GM19193 (cell line): ENCODE results near the gene THSD7A.

Source experiments
- POLR2A ChIP-seq: IDR thresholded peaks from 4 replicates; pipeline ENCODE4 v1.6.1; 2011; ENCODE audit not compliant: insufficient read depth, insufficient read length; ENCODE audit errors: extremely low read depth

Gene THSD7A

DNA sequence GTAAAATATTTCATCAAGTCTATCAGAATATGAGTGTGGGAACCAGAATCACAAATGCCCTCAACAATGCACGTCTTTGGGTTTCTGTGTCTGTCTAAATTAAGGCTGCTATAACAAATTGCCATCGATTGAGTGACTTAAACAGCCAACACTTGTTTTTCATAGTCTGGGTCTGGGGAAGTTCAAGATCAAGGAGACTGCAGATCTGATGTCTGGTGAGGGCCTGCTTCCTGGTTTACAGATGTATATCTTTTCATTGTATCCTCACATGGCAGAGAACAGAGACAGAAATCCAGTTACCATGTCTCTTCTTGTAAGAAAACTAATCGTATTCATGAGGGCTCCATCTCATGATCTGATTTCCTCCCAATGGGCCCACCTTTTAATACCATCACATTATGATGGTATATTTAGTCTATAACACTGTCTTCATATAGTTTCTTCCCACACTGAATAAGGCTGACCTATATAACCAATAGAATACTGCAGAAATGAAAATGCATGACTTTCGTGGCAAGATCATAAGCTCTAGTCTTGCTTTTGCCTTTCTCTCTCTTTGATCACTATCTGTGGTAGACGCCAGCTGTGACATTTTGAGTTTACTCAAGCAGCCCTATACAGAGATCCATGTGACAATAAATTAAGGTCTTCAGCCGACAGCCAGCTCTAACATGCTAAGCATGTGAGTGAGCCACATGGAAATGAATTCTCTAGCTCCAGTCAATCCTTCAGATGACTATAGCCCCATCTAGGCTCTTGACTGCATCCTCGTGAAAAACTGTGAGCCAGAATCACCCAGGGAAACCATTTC, 51.9 kb downstream of the THSD7A start:
- no peak for TF ChIP-seq POLR2A

DNA sequence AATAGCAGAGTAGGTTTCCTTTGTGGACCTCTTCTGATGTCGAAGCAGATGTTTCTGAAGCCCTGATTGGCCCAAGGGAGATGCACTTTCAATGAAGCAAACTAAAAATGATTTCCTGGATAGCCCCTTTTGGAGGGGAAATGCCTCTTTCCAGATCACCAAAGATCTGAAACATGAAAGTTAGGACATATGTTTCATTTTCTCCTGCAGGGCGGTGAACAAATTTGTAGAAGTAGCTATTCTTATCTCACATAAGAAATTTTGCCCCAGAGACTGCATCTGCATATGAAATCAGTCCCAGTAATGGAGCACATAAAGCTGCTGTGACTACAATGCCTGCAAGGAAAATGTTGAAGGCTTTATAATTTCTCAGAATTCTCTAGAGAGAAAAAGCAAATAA, 56.0 kb downstream of the THSD7A start:
- TF ChIP-seq POLR2A = no peak

DNA sequence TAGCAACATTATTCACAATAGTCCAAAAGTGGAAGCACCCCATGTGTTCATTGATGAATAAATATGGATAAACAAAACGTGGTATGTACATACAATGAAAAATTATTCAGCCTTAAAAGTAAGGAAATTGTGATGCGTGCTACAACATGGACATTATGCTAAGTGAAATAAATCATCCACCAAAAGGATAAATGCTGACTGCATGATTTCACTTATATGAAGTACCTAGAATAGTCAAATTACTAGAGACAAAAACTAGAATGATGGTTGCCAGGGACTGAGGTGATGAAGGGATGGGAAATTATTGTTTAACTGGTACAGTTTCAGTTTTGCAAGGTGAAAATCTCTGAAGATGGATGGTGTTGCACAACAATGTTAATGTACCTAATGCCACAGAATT, 56.6 kb downstream of the THSD7A start:
- no peak for TF ChIP-seq POLR2A

DNA sequence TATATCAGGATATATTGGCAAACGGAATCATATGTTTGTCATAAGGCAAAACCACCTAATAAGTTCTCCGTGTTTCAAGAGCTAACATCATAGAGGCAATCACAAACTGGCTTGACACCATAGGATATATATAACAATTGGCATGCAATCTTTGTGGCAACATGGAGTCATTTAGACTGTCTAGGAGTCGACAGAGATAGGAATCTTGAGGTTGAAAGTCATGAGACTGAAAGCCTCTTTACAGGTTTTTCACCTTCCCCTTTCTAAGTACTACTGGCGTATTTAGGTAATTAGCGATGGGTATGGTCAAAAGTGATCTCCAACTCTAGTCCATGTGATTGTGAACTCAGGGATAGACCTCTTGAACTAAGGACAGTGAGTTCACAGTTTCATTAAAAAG, 63.7 kb downstream of the THSD7A start:
- TF ChIP-seq POLR2A = no peak

DNA sequence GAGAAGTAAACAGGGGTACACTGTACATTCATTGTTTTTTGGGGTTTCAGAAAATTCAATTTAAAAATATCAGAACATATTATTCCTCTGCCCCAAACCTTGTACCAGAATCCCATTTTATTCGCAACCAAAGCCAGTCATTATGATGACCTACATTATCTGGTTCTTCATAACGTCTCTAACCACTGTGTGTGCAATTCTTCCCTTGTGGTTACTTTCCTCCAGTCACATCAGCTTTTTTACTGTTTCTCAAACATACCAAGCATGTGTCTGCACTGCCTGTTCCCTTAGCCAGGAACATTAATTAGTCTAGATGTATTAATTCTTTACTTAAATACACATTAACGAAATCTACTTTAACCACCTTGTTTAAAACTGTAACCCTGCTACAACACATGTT, 64.8 kb downstream of the THSD7A start:
- no peak for TF ChIP-seq POLR2A

DNA sequence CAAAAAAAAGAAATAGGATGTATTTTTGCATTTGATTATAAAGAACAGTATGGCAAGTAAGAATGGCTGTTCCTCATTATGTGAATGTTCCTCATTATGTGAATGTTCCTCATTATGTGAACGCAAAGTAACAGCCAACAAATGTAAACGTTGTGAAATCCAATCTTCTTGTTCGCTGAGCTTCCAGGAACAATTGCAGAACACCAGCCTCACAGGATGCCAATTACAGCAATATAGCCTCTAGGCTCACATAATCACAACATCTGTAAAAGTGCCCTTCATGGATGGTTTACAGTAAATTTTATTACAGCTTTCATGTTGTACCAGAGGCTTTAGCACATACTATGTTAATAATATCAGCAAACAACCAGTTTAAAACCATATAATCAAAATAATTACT, 71.6 kb downstream of the THSD7A start:
- TF ChIP-seq POLR2A = no peak

DNA sequence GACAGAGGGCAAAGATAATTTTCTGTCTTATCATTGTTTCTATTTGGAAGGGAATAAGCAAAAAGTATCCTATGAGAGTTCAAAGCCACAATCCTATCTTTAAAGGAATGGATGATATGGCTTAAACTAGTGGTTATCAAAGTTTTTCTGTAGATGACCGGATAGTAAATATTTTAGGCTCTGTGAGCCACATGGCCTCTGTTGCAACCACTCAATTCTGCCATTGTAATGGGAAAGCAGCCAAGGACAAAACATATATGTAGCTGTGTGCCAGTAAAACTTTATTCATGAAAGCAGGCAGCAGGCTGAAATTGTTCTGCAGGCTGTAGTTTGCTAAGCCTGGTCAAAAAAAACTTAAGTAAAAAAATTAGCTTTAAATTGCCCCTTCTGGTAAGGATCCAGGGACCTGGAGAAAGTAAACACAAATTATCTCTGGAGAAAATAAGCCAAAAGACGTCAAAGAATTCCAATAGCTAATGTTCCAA, 73.3 kb downstream of the THSD7A start:
- no peak for TF ChIP-seq POLR2A

DNA sequence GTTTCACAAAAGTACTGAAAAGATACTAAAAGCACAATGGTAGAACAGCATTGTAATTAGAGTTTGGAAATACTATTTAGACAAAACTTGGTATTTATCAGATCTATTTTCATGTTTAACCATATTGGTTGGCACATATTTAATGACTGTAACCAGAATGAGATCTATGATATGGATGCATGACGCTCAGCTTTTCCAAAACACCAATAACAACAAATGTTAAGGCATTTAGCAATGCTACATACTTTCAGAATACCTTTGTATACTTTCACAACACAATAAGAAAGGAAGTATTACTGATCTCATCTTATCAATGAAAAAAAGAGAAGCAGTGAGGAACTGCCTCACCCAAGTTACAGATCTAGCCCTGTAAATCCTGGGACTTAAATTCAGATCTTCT, 74.8 kb downstream of the THSD7A start:
- TF ChIP-seq POLR2A = no peak

DNA sequence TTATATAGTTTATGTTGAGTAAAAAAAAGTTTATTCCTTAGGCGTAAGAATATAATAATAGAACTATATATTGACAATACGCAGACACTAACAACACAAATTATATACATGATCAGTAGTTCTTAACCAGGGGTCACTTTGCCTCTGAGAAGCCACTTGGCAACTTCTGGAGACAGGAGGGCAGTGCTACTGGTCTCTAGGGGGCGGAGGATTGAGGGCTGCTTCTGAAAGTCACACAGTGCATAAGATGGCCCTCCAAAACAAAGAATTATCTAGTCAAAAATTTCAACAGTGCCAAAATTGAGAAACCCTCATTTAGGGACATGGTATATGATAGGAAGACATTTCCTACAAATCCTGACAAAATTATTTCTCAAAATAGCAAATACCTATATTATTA, 77.1 kb downstream of the THSD7A start:
- no peak for TF ChIP-seq POLR2A

DNA sequence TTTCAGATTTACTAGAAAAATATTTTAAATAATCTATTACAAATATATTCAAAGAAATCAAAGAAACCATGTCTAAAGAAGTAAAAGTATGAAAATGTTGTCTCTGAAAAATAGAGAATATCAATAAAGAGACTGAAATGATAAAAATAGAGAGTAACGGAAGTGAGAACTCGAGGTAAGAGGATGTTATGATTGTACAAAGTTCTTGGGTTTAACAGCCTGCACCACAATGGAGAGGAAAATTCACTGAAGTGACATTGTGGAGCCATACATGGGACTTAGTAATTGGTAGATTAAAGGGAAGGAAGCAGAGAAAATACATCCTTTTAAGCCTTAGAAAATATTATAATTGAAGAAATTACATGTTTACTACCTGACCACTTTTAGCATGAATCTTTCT, 77.9 kb downstream of the THSD7A start:
- TF ChIP-seq POLR2A = no peak

DNA sequence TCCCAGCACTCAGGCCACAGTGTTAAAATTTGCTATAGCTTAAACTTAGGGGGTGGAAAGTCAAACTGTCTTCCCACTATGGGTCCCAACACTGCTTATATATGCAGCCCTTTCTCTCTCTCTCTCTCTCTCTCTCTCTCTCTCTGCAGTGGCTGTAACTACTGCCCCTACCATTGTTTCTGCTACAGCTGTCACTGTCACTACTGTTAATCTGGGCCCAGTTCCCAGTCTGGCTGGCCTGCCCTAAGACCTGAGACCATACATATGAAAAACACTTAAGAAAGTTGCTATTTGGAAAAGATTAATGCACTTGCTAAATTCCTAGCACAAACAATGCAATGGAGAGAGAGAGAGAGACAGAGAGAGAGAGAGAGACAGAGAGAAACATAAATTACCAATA, 78.6 kb downstream of the THSD7A start:
- TF ChIP-seq POLR2A = no peak

DNA sequence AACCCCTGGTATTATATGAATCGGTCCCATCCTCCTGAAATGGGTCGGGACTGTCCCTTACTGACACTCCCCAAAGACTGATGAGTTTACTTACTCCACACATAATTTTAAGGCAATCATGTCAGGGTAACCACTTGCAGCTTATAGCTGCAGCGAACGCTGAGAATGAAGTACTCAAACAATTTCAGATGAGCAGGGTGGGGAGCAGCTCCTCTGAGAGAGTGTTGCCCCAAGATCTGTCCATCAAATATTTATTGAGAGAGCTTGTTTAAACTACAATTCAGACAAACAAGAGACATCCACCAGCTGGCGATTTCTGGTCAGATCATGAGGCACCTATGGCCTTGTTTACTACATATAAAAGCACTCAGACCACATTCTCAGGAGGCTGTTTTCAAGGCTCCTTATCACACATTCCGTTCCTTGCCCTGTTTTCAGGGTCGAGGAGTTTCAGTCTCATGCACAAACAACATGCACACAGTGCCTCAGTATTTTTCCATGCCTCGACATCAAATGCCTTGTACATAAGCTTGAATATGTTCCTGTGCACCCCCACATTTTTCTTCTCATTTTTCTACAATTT, 80.1 kb downstream of the THSD7A start:
- TF ChIP-seq POLR2A = no peak

DNA sequence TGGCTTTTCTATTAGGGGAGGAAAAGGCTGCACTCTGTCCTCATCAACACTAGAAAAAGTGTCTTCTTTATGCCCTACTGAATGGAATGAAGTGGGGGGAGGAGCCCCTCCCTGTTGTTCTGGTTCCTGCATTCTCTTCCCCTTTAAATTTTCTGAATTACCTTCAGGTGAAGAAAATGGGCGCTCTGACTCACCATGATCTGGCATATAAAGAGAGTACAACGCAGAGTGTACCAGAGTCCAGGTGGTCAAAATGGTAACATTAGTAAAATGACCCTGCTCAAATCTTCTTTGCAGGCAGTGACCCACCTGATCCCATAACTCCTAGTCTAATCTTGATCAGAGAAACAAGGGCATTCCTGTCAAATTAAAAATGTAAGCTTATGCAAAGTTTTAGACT, 80.7 kb downstream of the THSD7A start:
- no peak for TF ChIP-seq POLR2A

DNA sequence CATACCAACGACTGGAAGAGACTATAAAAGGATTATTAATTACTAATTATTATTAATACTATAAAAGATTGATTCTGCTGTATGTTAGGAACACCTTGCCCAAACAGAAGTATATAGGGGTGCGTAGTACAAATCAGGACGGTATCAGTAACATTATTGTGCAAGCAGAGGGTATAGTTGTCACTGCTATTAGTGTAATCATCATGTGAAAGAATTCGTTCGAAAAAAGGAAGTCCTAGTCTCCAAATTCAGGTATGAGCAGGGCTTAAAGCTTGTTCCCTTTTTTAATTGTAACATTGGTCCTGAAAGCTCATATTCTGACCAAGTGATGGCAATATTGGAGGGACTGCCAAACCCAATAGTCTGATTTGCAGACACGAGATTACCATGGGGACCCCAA, 81.8 kb downstream of the THSD7A start:
- no peak for TF ChIP-seq POLR2A

DNA sequence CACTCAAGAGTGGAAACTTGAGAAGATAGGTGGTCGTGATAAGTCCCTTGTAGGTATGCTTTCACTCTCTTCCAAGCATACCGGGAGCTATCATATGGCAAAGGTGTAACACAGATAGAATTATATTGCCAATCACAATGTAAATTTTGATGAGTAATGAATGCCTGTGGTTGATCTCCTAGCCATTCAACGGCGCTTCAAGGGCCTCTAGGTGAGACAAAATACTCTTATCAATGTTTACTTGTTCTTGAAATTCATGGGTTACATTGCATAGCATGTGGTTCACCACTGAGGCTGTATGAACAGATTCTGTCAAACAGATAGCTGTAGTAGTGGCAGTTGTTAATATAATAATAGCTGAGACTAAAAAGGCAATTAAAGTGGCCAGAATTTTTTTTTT, 82.4 kb downstream of the THSD7A start:
- no peak for TF ChIP-seq POLR2A

DNA sequence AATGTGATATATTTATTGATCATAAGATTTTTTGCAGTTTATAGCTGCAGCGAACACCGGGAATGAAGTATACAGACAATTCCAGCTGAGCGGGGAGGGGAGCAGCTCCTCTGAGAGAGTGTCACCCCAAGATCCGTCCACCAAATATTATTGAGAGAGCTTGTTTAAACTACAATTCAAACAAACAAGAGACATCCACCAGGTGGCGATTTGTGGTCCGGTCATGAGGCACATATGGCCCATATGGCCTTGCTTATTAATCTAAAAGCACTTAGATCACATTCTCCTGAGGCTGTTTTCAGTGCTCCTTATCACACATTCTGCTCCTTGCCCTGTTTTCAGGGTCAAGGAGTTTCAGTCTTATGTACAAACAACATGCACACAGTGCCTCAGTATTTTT, 83.1 kb downstream of the THSD7A start:
- no peak for TF ChIP-seq POLR2A
